HG03575 (cell line): ENCODE results near the gene C21orf58.
"Not testable (repeated sequence)": the region's sequence is repeated elsewhere in the genome, so short reads cannot be mapped to it uniquely, and the experiment has no call there.

Experiments
- ATAC-seq: cut with Tn5 transposase; IDR thresholded peaks from one replicate; pipeline ENCODE4 v1.9.1; 2021; ENCODE audit not compliant: unreplicated experiment, insufficient number of reproducible peaks, low FRiP score; ENCODE audit errors: extremely low read depth

The C21orf58 gene

DNA sequence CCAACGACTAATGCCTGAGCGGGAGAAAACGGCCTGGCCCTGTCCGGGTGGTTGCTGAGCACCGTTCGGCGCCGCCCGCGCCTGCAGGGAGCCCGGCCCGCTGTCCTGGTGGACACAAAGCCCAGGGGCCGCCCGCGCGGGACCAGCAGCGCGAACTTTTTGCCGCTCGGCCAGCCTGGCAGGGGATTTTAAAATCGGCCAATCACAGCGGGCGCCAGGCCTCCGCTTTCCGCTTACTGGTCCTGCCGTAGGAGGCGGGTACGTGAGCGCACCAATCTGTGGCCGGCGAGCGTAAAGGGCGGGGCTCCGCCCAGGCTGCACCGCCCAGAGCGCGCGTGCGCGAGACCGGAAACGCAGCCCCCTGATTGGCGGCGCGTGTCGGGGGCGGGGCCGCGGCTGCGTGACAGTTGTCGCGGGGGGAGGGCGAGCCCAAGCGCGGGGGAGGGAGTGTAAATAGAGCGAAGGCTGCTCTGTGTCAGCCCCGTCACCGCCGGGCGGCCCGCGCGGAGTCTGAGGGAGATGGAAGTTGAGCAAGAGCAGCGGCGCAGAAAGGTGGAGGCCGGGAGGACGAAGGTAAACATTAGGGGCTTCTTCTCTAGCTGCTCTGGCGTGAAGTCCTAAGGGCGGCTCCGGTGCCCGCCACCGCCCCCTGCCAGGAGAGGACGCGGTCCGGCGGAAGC lies at the start of gene C21orf58, which contains the start of gene PCNT:
Gene C21orf58 (minus strand): TSS at position 161 of the 680 bp plus-strand sequence. CDS start 1,132 bp downstream, outside the sequence.
Gene PCNT (plus strand): TSS at position 447 of the 680 bp plus-strand sequence. CDS start 73 bp downstream, at position 520.
- ATAC-seq: peak; percentile 50

DNA sequence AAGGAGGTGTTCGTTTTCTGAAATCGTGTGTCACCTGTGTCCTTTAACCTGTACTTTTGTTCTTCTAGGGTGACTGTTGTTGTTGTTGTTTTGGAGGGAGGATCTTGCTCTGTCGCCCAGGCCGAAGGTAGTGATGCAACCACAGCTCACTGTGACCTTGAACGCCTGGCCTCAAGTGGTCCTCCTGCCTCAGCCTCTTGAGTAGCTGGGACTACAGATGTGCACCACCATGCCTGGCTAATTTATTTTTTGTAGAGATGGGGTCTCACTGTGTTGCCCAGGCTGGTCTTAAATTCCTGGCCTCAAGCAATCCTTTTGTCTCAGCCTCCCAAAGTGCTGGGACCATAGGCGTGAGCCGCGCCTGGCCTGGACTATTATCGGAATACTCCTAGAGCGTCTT lies 49.3 kb upstream of the C21orf58 start:
- not testable (repeated sequence) for ATAC-seq

DNA sequence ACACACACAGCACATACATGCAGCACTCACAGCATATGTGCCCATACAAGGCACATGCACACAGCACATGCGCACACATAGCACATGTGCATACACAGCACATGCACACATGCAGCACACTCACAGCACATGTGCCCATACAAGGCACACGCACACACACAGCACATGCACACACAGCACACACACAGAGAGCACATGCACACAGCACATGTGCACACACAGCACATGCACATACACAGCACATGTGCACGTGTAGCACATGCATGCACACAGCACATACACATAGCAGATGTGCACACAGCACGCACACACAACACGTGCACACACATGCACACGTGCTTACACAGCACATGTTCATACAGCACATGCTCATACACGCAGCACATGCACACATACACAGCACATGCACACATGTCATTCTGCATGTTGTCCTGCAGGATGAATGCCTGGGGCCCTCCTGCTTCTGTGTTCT lies 48.4 kb upstream of the C21orf58 start:
- no peak for ATAC-seq

DNA sequence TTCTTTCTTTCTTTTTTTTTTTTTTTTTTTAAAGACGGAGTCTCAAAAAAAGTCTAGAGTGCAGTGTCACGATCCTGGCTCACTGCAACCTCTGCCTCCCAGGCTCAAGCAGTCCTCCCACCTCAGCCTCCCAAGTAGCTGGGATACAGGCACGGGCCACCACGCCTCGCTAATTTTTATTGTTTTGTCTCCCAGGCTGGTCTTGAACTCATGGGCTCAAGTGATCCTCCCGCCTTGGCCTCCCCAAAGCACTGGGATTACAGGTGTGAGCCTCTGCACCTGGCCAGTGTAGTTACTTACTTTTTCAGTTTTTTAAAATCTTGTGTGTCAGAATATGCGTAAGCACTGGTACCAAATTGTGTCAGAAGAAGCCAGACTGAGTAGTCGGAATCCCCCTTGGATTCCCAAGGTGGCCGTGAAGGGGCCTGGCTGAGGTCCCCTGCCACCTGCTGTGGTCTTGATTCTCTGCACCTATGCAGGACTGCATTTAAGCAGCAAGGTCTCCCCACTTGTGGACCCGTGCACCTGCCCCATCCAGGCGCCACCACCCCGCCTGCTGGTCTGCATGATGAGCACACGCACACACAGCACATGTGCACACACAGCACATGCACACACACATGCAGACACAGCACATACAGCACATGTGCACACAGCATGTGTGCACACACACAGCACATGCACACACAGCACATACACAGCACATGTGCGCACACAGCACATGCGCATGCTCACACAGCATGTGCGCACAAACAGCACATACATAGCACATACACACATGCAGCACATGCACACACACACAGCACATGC lies 47.7 kb upstream of the C21orf58 start:
- ATAC-seq: no peak

DNA sequence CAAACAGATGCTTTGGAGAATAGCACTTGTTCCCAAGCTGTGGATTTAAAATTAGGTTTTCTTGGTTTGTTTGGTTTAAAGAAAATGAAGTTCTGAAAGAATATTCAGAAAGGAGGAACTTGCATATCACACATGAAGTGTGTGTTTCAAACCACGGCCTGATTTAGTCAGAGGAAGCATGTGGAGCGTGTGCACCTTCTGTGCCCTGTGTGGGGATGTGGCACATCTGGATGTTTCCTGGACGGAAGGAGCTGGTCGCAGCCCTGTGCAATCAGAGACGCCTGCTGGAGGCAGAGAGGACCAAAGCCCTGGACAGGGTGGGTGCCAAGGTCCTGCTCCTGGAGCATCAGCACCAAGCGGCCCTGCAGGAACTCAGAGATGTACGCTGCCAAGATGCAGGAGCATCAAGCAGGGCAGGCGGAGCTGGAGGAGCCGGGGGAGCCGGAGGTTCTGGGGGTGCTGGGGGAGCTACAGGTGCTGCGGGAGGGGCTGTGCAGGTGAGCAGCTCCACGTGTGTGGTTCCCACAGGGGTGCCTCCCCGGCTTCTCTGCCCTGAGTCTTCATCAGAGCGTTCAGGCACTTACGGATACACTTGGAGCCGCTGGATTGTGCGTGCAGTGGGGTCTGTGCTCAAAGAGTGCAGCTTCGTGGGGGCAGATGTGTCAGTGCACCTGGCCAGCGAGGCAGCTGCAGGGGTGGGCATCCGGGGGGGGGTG lies 46.0 kb upstream of the C21orf58 start:
- no peak for ATAC-seq

DNA sequence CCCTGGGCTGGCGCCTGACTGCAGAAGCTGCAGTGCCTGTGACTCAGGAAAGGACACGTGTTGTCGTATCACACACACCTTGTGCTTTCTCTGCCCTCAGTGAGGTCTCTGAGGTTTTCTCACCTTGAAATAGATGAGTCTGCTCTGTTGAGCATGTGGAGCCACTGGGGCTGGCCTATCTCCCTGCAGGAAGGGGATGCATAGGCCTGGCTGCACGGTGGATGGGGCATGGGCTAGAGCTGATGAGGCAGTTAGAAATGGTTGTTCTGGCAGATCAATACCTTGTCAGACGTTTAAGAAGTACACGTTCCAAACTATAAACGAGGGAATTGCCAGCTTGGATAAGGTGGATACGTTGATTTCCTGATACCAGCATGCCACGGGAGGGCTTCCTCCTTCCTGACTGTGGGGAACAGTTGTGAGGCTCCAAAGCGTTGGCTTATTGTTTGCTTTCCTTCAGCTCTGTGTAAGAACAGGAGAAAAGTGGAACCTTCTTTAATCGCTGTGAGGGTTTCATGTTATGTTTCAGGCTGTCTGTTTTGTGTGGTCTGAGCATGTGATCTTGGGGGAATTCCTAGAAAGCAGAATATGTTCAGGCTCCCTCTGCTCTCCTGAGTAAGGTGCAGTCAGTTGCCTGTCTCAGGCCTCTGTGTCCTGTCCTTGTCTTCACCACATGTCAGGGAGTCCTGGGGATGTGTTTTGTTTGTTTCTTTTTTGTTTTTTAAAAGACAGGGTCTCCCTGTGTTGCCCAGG lies 45.0 kb upstream of the C21orf58 start:
- peak; percentile 39 for ATAC-seq

DNA sequence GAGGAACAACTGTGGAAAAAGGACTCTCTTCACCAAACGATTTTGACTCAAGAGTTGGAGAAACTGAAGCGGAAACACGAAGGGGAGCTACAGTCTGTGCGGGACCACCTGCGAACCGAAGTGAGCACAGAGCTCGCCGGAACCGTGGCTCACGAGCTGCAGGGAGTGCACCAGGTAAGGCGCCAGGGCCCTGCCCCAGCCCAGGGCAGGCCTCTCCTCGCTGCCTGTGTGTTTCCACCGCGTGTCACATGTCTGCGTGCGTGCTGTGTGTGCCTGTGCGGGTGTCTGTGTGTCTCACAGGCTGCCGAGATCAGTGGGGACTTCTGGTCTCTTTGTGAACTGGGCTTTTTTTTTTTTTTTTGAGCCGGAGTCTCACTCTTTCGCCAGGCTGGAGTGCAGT lies 43.3 kb upstream of the C21orf58 start:
- no peak for ATAC-seq

DNA sequence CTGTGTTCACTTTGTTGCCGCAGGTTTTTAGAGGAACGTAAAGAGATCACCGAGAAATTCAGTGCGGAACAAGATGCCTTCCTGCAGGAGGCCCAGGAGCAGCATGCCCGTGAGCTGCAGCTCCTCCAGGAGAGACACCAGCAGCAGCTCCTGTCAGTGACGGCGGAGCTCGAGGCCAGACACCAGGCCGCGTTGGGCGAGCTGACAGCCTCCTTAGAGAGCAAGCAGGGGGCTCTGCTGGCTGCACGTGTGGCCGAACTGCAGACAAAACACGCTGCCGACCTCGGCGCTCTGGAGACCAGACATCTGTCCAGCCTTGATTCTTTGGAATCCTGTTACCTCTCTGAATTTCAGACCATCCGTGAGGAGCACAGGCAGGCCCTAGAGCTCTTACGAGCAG lies 42.9 kb upstream of the C21orf58 start:
- ATAC-seq: no peak

DNA sequence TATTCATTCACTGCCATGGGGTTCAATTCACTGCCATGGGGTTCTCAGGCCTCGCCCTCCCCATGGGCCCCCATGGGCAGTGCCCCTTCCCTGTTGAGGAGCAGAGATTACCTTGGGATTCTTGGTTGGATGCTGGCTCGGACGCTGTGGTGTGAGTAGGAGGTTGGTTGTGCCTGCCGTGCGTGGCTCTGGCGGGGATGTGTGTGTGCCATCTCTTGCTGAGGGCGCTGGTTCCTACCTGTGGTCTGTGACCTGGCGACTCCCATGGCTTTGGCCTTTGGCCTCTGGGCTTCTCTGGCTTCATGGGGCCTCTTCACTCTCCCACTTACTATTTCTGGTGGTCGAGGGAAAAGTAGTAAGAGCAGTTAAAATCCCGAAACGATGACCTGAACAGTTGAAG lies 42.4 kb upstream of the C21orf58 start:
- ATAC-seq: no peak

DNA sequence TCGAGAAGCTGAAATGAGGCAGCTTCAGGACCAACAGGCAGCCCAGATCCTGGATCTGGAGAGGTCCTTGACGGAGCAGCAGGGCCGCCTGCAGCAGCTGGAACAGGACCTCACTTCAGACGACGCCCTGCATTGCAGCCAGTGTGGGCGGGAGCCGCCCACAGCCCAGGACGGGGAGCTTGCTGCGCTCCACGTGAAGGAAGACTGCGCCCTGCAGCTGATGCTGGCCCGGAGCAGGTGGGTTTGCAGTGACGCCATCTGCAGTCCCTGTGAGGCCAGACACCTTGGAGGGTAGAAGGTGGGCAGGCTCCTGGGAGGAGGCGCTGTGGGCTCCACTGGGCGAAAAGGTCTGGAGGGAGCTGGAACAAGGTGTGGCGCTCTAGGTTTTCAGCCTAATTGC lies 40.0 kb upstream of the C21orf58 start:
- ATAC-seq: no peak

DNA sequence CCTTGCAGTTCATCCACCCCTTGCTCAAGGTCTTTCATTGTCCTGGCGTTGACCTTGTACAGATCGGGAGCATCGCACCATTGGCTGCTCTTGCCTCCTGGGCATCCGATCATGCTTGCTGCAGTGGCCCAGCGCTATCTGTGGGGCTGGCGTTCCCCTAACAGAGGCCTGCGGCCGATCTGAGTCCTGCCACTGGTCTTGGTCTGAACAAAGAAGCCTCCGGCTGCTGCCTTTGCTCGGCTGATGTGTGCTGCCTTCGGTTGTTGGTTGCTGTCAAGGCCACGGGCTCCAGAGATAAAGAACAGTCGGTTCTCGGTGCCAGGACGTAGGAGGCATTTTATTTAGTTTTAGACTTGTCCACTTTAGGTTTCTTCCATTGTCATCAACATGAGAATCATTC lies 39.3 kb upstream of the C21orf58 start:
- ATAC-seq: no peak

DNA sequence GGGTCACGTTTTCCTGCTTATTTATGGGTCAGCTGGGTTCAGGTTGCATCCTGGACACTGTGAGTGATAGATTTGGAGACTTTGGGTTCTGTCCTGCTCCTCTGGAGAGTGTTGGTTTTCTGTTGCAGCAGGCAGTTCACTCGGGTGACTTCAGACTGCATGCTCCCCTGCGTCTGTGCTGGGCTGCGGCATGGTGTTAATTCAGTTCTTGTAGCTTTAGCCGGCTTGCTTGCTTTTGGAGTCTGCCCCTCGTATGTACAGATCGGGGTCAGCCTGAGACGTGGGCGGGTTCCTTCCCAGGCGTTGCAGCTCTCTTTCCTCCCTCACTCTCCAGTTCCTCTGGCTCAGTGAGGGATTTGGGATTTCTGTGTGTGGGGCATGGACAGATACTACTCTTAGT lies 38.3 kb upstream of the C21orf58 start:
- no peak for ATAC-seq

DNA sequence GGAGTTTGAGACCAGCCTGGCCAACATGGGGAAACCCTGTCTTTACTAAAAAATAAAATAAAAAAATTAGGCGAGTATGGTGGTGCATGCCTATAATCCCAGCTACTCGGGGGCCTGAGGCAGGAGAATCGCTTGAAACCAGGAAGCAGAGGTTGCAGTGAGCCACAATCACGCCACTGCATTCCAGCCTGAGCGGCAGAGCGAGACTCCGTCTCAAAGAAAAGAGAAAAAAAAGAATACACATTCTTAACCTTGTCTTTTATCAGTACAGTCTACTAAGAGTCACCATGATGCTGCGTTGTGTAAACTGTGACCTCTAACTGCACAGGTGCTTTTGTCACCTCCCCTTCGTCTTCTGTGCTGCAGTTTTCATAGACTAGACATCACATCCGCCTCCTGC lies 37.5 kb upstream of the C21orf58 start:
- no peak for ATAC-seq

DNA sequence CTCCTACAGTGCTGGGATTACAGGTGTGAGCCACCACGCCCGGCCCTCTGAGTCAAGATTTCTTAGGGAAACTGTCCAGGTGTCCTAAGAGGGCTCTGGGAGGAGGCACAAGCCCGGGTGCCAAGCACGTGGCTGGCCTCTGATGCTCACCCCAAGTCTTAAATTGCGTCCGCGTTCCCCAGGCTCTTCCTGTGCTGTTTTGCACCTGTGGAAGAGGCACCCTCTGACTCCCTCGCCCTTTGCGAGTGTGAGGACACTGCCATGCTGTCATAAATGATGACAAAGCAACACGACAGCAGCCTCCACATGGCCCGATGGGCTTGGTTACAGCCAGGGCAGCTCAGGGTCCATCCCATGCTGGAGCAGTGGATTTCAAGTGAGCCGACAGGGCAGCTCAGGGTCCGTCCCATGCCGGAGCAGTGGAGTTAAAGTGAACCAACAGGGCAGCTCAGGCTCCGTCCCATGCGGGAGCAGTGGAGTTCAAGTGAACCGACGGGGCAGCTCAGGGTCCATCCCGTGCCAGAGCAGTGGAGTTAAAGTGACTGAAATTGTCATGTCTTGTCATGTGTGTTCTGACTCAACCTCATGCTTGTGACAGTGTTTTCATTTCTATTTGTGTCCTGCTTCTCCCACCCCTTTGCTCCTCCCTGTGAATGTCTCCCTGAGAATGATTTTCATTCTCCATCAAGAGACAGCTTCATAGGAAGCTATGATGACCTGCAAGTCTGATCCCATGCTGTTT lies 34.2 kb upstream of the C21orf58 start:
- ATAC-seq: no peak

DNA sequence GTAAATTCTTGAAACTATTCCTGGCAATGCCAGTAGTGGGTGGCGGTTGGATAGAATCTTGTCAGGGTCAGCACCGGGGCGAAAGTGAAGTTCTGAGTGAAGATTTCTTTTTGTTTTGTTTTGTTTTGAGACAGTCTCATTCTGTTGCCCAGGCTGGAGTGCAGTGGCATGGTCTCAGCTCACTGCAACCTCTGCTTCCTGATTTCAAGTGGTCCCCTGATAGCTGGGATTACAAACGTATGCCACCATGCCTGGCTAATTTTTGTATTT lies 33.6 kb upstream of the C21orf58 start:
- ATAC-seq: no peak

DNA sequence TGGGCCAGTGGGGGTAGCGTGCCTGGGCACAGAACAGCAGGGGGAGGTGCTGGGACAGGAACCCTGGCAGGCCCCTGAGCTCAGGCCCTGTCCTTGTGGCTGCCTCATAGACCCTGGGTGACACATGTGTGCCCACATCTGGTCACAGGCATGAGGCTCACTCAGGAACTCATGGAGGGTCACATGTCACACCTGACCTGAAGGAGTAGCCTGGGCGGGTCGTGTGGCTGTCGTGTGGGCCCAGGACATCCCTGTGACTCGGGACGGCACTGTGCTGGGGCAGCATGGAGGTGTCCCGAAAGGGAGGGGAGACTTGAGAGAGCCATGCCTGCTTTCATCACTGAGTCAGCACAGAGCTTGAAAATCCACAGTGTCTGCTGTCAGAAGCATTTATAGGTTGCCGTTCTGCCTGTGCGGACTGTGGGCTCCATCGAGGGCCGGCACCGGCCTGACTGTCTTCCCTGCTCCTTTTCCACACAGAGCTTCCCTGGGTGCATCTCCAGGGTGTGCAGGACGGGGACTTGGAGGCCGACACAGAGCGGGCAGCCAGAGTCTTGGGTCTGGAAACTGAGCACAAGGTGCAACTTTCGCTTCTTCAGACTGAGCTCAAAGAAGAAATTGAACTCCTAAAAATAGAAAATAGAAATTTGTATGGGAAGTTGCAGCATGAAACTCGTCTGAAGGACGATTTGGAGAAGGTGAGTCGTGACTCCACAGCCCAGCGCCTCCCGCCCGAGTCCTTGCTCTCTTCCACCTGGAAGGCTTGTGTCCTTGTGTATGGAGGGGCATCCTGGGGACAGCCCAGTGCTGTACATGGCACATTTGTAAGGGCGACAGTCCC lies 33.0 kb upstream of the C21orf58 start:
- ATAC-seq: no peak

DNA sequence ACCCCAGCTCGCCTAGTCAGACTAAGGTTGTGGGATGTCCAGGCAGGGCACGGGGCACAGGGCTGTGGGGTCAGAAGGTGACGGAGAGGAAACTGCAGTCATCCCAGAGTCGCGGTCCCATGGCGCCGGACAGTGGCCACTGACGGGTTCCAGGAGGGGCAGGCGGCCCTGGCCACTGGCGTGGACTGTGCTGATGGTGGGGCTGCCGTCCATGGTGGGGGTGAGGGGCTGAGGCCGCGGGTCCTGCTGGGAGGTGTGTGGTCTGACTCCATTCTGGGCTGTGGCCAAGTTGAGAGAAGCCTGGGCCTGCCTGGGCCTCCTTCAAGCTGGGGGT lies 32.3 kb upstream of the C21orf58 start:
- ATAC-seq: no peak
